OCI-LY1 (cell line): ENCODE results near the gene DZIP1L.

ENCODE experiments used
- H2AFZ ChIP-seq: fragments of 200-600 bp; sonication (generic), shearing (Covaris generic); 2 replicates; pipeline ENCODE4 v1.6.0; 2014; ENCODE audit warnings: antibody characterized with exemption, mild to moderate bottlenecking, low read length
- H3F3A ChIP-seq: fragments of 200-600 bp; sonication (generic), shearing (Covaris generic); 2 replicates; pipeline ENCODE4 v1.6.0; 2014; ENCODE audit warnings: mild to moderate bottlenecking, antibody characterized with exemption, low read length, moderate library complexity; ENCODE audit not compliant: insufficient read depth
- H3K27ac ChIP-seq: fragments of 200-600 bp; sonication (generic); 2 replicates; pipeline ENCODE4 v1.5.1; 2014; ENCODE audit warnings: low read length, mixed run types, mild to moderate bottlenecking, low read depth; ENCODE audit not compliant: poor library complexity, severe bottlenecking
- H3K27me3 ChIP-seq: fragments of 200-600 bp; sonication (generic); 2 replicates; pipeline ENCODE4 v1.6.0; 2014; ENCODE audit warnings: antibody characterized with exemption, mild to moderate bottlenecking, low read length, moderate library complexity; ENCODE audit not compliant: insufficient read depth
- H3K36me3 ChIP-seq: fragments of 200-600 bp; sonication (generic); 2 replicates; pipeline ENCODE4 v1.6.1; 2014; ENCODE audit warnings: mild to moderate bottlenecking, antibody characterized with exemption, low read length, moderate library complexity, mixed read lengths; ENCODE audit not compliant: insufficient read depth
- H3K4me1 ChIP-seq: fragments of 200-600 bp; sonication (generic); 2 replicates; pipeline ENCODE4 v1.5.1; 2014; ENCODE audit warnings: mild to moderate bottlenecking, low read length, moderate library complexity; ENCODE audit not compliant: insufficient read depth, severe bottlenecking
- H3K4me2 ChIP-seq: fragments of 200-600 bp; sonication (generic), shearing (Covaris generic); 2 replicates; pipeline ENCODE4 v1.6.1; 2014; ENCODE audit warnings: low read length
- H3K4me3 ChIP-seq: fragments of 200-600 bp; sonication (generic); 2 replicates; pipeline ENCODE4 v1.5.1; 2014; ENCODE audit warnings: low read length, low read depth, mild to moderate bottlenecking, mixed read lengths; ENCODE audit not compliant: poor library complexity, severe bottlenecking
- H3K79me2 ChIP-seq: fragments of 200-600 bp; shearing (Covaris generic); 2 replicates; pipeline ENCODE4 v1.6.1; 2016; ENCODE audit warnings: mixed run types, low read length, mixed read lengths; ENCODE audit not compliant: insufficient read depth
- H3K9ac ChIP-seq: fragments of 200-600 bp; sonication (generic), shearing (Covaris generic); 2 replicates; pipeline ENCODE4 v1.6.1; 2014; ENCODE audit warnings: mild to moderate bottlenecking, low read length, mixed read lengths
- H3K9me2 ChIP-seq: fragments of 200-600 bp; sonication (generic), shearing (Covaris generic); 2 replicates; pipeline ENCODE4 v1.6.1; 2014; ENCODE audit warnings: low read depth, mild to moderate bottlenecking, low read length, mixed read lengths
- H3K9me3 ChIP-seq: fragments of 200-600 bp; shearing (Covaris generic); 2 replicates; pipeline ENCODE4 v1.6.1; 2014; ENCODE audit warnings: low read length, mixed read lengths
- H4K20me1 ChIP-seq: fragments of 200-600 bp; sonication (generic), shearing (Covaris generic); 2 replicates; pipeline ENCODE4 v1.6.0; 2016; ENCODE audit warnings: mild to moderate bottlenecking, low read length; ENCODE audit not compliant: insufficient read depth
- CTCF ChIP-seq: fragments of 200-600 bp; sonication (generic), shearing (Covaris generic); IDR thresholded peaks from 2 replicates; pipeline ENCODE4 v1.5.1; 2017; ENCODE audit warnings: mild to moderate bottlenecking, antibody characterized with exemption, low read length, moderate library complexity, mixed read lengths
- EZH2 ChIP-seq: fragments of 200-600 bp; sonication (generic), shearing (Covaris generic); IDR thresholded peaks from 2 replicates; pipeline ENCODE4 v1.8.0; 2017; ENCODE audit warnings: borderline replicate concordance, mixed run types, mild to moderate bottlenecking, antibody characterized with exemption, low read length, moderate library complexity, mixed read lengths

DZIP1L gene

GRCh38 chr3:138114988-138115971, at the start of gene DZIP1L:
TSS of gene DZIP1L (minus strand) at chr3:138115608. CDS start at chr3:138103971, 11,637 bp downstream.
- Histone ChIP-seq H3K27ac (no peak within 1 kb of the TSS), H3K4me3 (peak within 1 kb of the TSS; percentile 54), H2AFZ (no peak within 1 kb of the TSS)

DNA sequence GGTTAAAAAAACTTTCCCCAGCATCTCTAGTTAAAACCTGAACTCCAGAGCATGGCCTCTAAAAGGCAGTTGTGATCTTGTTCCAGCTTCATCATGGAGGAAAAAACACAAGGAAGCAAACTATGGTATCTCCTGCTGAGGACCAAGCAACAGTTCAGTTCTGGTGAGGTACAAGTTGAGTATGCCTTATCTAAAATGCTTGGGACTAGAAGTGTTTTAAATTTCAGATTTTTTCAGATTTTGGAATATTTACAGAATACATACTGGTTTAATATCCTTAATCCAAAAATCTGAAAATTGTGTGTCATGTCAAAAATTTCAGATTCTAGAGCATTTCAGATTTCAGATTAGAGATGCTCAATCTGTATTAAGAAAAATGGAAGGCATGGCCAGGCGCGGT, 49.7 kb upstream of the DZIP1L start:
- Histone ChIP-seq H3K4me2 (no peak overlapping the region), H4K20me1 (no peaks in the 10 kb centered on the region), H3K27me3 (no peaks in the 10 kb centered on the region), H2AFZ (no peak overlapping the region), H3K27ac (no peak overlapping the region), H3K4me1 (no peaks in the 10 kb centered on the region), H3K4me3 (no peak overlapping the region), H3K9ac (no peak overlapping the region), H3K36me3 (peaks cover 86% of the 10 kb centered on the region), H3K9me2 (no peaks in the 10 kb centered on the region), H3K9me3 (no peaks in the 10 kb centered on the region), H3K79me2 (no peaks in the 10 kb centered on the region), H3F3A (no peaks in the 10 kb centered on the region)
- TF ChIP-seq CTCF (no peak), EZH2 (no peak)

More at GRCh38 chr3:138114988-138115971, at the start of gene DZIP1L:
- Histone ChIP-seq H3K9ac (peak within 1 kb of the TSS; percentile 14; the same call in 1 of the 2 replicates), H3F3A (no peaks in the 10 kb centered on the region), H3K36me3 (no peaks in the 10 kb centered on the region), H3K9me2 (no peaks in the 10 kb centered on the region), H3K9me3 (no peaks in the 10 kb centered on the region), H3K79me2 (no peaks in the 10 kb centered on the region), H3K4me2 (peak within 1 kb of the TSS; percentile 65), H3K27me3 (peaks cover 4% of the 10 kb centered on the region), H3K4me1 (peaks cover 11% of the 10 kb centered on the region), H4K20me1 (no peaks in the 10 kb centered on the region)
- TF ChIP-seq CTCF (peak; percentile 45), EZH2 (no peak)

- Histone ChIP-seq H3K9me2 (no peaks in the 10 kb centered on the region), H3F3A (no peaks in the 10 kb centered on the region), H3K4me2 (no peak overlapping the region), H3K27me3 (no peaks in the 10 kb centered on the region), H3K36me3 (peaks cover 23% of the 10 kb centered on the region), H3K9ac (no peak overlapping the region), H4K20me1 (no peaks in the 10 kb centered on the region), H2AFZ (no peak overlapping the region), H3K9me3 (peaks cover 7% of the 10 kb centered on the region; the same call in 1 of the 2 replicates), H3K4me3 (no peak overlapping the region), H3K79me2 (no peaks in the 10 kb centered on the region), H3K4me1 (no peaks in the 10 kb centered on the region), H3K27ac (no peak overlapping the region)
- no peak for TF ChIP-seq EZH2
- no peak for TF ChIP-seq CTCF
These were observed 42.3 kb upstream of the DZIP1L start for GRCh38 chr3:138157743-138158142.
